Measurements from ENCODE around the gene SAA4. TPM values are rescaled to one million over a fixed set of nuclear protein-coding genes. Genes with fewer than 3 reads are reported as not detected.
"Not testable (repeated sequence)": the region's sequence is repeated elsewhere in the genome, so short reads cannot be mapped to it uniquely, and the experiment has no call there.

SAA4 gene
- total RNA-seq, 1 donor from 2014 or later: not detected

- Mint-ChIP-seq H3K4me1 (ENCODE audit: low read depth, unreplicated experiment) (no peaks in the 10 kb centered on the region), H3K9me3 (ENCODE audit: unreplicated experiment) (no peaks in the 10 kb centered on the region), H3K4me3 (ENCODE audit: unreplicated experiment) (no peak overlapping the region), H3K27ac (ENCODE audit: unreplicated experiment) (no peak overlapping the region), H3K27me3 (ENCODE audit: unreplicated experiment) (no peaks in the 10 kb centered on the region), H3K36me3 (ENCODE audit: unreplicated experiment) (no peaks in the 10 kb centered on the region)
- TF ChIP-seq, protein P1, sequence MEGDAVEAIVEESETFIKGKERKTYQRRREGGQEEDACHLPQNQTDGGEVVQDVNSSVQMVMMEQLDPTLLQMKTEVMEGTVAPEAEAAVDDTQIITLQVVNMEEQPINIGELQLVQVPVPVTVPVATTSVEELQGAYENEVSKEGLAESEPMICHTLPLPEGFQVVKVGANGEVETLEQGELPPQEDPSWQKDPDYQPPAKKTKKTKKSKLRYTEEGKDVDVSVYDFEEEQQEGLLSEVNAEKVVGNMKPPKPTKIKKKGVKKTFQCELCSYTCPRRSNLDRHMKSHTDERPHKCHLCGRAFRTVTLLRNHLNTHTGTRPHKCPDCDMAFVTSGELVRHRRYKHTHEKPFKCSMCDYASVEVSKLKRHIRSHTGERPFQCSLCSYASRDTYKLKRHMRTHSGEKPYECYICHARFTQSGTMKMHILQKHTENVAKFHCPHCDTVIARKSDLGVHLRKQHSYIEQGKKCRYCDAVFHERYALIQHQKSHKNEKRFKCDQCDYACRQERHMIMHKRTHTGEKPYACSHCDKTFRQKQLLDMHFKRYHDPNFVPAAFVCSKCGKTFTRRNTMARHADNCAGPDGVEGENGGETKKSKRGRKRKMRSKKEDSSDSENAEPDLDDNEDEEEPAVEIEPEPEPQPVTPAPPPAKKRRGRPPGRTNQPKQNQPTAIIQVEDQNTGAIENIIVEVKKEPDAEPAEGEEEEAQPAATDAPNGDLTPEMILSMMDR (IDR thresholded peaks at IDR 0.05; ENCODE audit: partially characterized antibody, unreplicated experiment): no peak
- DNase-seq: no peak
Observed at GRCh38 chr11:18196532-18196931, 40.1 kb downstream of the SAA4 start.

GRCh38 chr11:18193010-18193409 lies 43.6 kb downstream of the SAA4 start:
- H3K4me3 Mint-ChIP-seq (ENCODE audit: unreplicated experiment): no peak overlapping the region
- H3K36me3 Mint-ChIP-seq (ENCODE audit: unreplicated experiment): no peaks in the 10 kb centered on the region
- no peaks in the 10 kb centered on the region for H3K9me3 Mint-ChIP-seq (ENCODE audit: unreplicated experiment)
- no peak for DNase-seq
- H3K4me1 Mint-ChIP-seq (ENCODE audit: low read depth, unreplicated experiment): no peaks in the 10 kb centered on the region
- no peak overlapping the region for H3K27ac Mint-ChIP-seq (ENCODE audit: unreplicated experiment)
- TF ChIP-seq, protein P1 (IDR thresholded peaks at IDR 0.05; ENCODE audit: partially characterized antibody, unreplicated experiment): no peak
- H3K27me3 Mint-ChIP-seq (ENCODE audit: unreplicated experiment): no peaks in the 10 kb centered on the region

GRCh38 chr11:18191376-18191775 lies 45.2 kb downstream of the SAA4 start:
- Mint-ChIP-seq H3K36me3 (ENCODE audit: unreplicated experiment) (no peaks in the 10 kb centered on the region), H3K4me1 (ENCODE audit: low read depth, unreplicated experiment) (no peaks in the 10 kb centered on the region), H3K27ac (ENCODE audit: unreplicated experiment) (no peak overlapping the region), H3K4me3 (ENCODE audit: unreplicated experiment) (no peak overlapping the region), H3K27me3 (ENCODE audit: unreplicated experiment) (no peaks in the 10 kb centered on the region), H3K9me3 (ENCODE audit: unreplicated experiment) (no peaks in the 10 kb centered on the region)
- DNase-seq: no peak
- TF ChIP-seq, protein P1 (IDR thresholded peaks at IDR 0.05; ENCODE audit: partially characterized antibody, unreplicated experiment): no peak

GRCh38 chr11:18189476-18190245 lies 46.9 kb downstream of the SAA4 start:
- not testable (repeated sequence) for H3K27me3 Mint-ChIP-seq (ENCODE audit: unreplicated experiment); DNase-seq; H3K36me3 Mint-ChIP-seq (ENCODE audit: unreplicated experiment); H3K4me1 Mint-ChIP-seq (ENCODE audit: low read depth, unreplicated experiment); H3K27ac Mint-ChIP-seq (ENCODE audit: unreplicated experiment); H3K9me3 Mint-ChIP-seq (ENCODE audit: unreplicated experiment); H3K4me3 Mint-ChIP-seq (ENCODE audit: unreplicated experiment)

- Mint-ChIP-seq H3K4me3 (ENCODE audit: unreplicated experiment) (no peak overlapping the region), H3K4me1 (ENCODE audit: low read depth, unreplicated experiment) (no peaks in the 10 kb centered on the region), H3K27ac (ENCODE audit: unreplicated experiment) (no peak overlapping the region), H3K27me3 (ENCODE audit: unreplicated experiment) (peaks cover 2% of the 10 kb centered on the region), H3K9me3 (ENCODE audit: unreplicated experiment) (no peaks in the 10 kb centered on the region), H3K36me3 (ENCODE audit: unreplicated experiment) (no peaks in the 10 kb centered on the region)
- DNase-seq: no peak
- TF ChIP-seq, protein P1 (IDR thresholded peaks at IDR 0.05; ENCODE audit: partially characterized antibody, unreplicated experiment): no peak
Observed at GRCh38 chr11:18188796-18189195, 47.8 kb downstream of the SAA4 start.

Other genes starting within 250 kb of the SAA4 start
- gene SERGEF, start 223.8 kb downstream of the SAA4 start, total RNA-seq (ENCODE audit: unreplicated experiment): 42.5 TPM
- 0.83 TPM for gene TPH1, start 190.5 kb downstream of the SAA4 start, total RNA-seq (ENCODE audit: unreplicated experiment)
- 32.4 TPM for gene SAAL1, start 130.7 kb downstream of the SAA4 start, total RNA-seq (ENCODE audit: unreplicated experiment)
- not detected for gene MRGPRX3, start 104.2 kb downstream of the SAA4 start, total RNA-seq (ENCODE audit: unreplicated experiment)
- not detected for gene MRGPRX4, start 64.0 kb downstream of the SAA4 start, total RNA-seq (ENCODE audit: unreplicated experiment)
- 0.44 TPM for gene SAA2, start 11.9 kb upstream of the SAA4 start, total RNA-seq (ENCODE audit: unreplicated experiment)
- not detected for gene SAA1, start 29.5 kb upstream of the SAA4 start, total RNA-seq (ENCODE audit: unreplicated experiment)
- 17.9 TPM for gene HPS5, start 85.3 kb upstream of the SAA4 start, total RNA-seq (ENCODE audit: unreplicated experiment)
- gene GTF2H1, start 85.8 kb upstream of the SAA4 start, total RNA-seq (ENCODE audit: unreplicated experiment): 26.5 TPM
- 112 TPM for gene LDHA, start 157.8 kb upstream of the SAA4 start, total RNA-seq (ENCODE audit: unreplicated experiment)
- not detected for gene LDHC, start 175.5 kb upstream of the SAA4 start, total RNA-seq (ENCODE audit: unreplicated experiment)
- not detected for gene LDHAL6A, start 219.1 kb upstream of the SAA4 start, total RNA-seq (ENCODE audit: unreplicated experiment)

Measured in glutamatergic neuron (in vitro differentiated cells).